Fibroblast of skin of scalp (primary cell): ENCODE measurements around the gene KIDINS220. TPM values are rescaled to one million over a fixed set of nuclear protein-coding genes. Genes with fewer than 3 reads are reported as not detected.

Experiments used
- DNase-seq: peaks from one replicate; pipeline ENCODE4 v3.0.0-alpha.2; 2013
- polyA plus RNA-seq, 2 experiments: library from polyadenylated mRNA; unstranded; fragments of 120-200 nt; gene quantifications; one replicate each; pipeline ENCODE4 v1.2.1, GENCODE V29; 2013; ENCODE audit not compliant: insufficient read length in 2 of 2

KIDINS220 gene
- 35.6 TPM for polyA plus RNA-seq (2013, experiment 1 of 2; ENCODE audit: insufficient read length)
- polyA plus RNA-seq (2013, experiment 2 of 2; ENCODE audit: insufficient read length), result 39.5 TPM

DNA sequence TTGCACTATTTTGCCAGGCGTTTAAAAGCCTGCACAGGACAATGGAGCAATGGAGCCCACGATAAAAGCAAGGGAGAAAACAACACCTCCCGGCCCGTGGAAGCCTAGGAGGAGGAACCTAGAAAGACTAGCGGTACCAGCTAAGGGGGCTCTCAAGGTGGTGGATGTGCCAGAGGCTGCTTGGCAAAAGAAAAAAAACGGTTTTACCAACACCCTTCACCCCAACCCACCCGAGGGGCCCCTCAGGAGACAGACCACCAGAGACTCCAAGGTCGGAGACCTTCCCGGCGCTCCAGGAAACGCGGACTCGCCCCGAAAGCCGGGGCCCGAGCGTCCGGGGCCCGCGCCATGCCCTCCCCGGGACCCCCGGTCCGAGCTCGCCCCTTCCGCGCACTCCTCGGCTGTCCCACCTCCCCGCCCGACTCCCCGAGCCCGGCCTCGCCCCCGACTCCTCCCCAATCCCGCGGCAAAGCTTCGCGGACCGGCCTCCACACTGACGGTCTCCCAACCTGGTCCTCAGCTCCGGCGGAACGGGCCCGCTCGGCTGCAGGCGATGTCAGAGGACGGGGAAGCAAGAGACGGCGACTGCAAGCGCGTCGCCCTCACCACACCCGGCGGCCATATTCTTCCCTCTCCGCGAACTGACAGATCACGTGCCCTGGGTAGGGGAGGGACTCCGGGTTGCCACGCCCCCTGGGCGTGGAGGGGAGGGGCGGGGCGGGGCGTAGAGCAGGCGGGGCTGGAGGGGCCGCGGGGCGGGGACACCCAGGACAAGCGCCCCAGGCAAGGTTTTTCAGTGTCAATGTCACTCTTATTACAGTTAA, at the start of gene KIDINS220:
Gene KIDINS220, minus strand, starts transcription at position 643 of the 824 bp plus-strand sequence. CDS start 10,520 bp downstream, outside the sequence.
- DNase-seq, result peak; percentile 89

DNA sequence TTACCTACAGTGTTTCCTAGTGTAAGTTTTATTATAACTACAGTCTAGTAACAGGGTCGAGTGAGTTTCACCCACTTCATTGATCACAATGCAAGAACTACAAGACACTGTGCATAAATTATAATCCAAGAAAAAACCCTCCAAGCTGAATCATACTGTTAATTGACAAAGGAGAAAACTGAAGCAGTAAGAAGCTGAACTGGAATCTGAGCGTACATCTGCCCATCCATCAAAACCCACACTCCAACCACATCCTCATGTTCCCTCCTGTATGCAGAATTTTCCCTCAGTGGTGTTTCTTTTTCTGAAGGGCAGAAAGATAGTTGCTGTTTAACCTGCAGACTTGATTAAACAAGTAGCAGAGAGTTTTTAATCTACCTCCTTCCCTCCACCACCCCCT, 49.5 kb upstream of the KIDINS220 start:
- DNase-seq, result no peak

DNA sequence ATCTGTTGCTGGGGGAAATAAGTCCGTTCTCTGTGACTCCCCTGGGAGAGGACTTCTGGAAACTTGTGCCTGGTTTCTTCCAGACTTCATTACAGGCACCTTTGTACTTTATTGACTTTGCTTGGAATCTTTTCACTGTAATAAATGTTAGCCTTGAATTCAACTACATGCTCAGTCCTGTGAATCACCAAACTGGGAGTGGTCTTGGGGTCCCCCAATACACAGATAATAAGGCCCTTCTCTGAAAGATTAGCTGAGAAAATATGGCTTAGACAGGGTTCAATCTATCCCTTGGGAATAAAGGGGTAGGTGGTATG, 48.7 kb upstream of the KIDINS220 start:
- DNase-seq, result no peak

DNA sequence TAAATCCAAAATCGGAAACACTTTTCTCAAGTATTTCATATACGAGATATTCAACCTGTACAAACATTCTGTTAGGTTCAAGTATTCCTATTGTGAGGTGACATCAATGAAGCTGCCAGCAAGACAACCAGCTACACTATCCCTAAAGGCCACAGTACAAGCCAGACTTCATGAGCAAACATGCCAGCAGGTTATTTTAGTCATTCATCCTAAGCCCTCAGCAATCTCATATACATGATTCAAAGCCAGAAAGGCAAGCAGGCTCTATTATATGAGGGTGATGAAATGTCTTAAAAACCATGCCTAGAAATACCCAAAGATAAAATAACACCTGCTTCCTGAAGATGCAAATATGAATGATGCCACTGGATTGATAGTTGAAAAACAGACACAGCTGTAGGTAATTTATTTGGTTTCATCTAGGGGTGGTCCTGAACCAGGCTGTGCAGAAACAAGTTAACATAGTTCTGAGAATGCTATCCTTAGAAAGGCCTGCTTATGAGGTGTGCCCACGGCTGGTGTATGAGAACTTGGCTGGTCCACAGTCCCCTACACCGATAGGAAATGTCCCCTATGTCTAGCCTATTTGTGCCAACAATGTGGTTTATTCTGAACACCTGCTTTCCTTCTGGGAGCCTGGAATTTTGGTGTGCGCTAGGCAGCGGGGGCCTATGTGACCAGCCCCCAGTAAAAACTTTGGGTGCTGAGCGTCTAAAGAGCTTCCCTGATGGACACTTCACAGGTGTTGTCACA, 48.2 kb upstream of the KIDINS220 start:
- DNase-seq, result no peak

DNA sequence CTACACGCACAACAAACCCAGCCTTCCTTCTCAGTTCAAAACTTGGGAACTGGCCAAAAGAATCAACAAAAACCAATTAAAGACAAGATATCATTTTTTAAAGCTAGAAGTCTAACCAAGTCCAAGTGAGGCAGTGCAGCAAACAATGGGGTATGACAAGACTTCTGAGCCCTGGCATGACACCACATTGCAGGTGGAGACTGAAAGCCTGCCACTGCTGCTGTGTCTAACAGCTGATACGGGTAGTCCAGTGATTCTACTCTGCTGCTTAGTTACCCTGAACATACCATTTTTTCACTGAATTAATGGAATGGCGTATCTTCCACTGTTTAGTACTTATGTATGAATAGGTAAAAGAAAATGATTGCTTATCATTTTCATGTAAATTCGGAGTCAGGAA, 47.4 kb upstream of the KIDINS220 start:
- no peak for DNase-seq

DNA sequence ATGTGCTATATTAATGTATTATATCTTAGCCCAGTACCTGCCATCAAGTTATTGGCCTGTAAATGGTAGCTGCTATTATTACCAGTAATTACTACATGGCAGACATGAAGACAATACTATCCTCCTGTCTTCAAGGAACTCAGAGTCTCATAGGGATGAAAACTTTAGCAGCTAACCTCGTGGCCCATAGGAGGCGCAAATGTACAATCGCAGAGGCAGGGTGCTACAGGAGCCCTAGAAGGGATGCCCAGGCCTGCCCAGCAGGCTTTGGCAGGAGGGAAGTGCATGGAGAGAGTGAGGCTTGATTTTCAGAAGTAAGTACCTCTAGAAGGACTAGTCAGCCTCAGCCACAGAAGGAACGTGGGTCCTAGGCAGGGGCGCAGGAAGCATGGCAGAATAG, 44.7 kb upstream of the KIDINS220 start:
- DNase-seq, result peak; percentile 24

DNA sequence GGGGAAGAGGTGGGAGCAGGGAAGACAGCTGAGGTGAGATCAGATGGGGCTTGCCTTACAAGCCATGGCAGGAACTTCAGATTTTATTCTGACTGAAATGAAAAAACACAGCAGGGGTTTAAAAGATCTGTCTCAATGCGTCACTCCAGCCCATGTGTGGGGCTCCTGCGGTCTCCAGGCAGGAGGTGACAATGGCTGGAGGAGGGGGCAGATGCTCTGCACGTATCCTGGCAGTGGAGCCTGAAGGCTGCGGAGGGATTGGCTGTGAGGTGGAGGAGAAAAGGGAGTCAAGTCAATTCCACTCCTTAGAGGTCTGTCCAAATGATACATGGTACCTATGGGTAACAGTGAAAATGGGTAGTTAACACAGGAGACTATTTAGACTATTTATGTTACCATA, 40.5 kb upstream of the KIDINS220 start:
- DNase-seq, result peak; percentile 12

DNA sequence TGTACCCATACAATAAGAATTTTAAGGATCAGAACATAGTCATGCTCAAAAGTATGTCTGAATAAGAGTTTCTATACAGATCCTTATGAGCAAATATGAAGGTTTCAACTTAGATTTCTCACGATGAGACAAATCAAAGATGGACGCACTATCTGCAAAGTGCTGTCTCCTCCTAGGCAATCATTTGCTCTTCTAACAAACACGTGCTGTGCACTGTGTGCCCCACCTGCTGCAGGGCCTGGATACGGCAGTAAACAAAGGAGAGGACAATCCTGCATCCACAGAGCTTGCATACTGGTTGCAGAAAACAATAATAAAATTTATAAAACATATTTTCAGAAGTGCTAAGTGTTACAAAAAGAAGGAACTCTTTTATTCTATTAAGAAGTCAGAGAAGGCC, 39.9 kb upstream of the KIDINS220 start:
- DNase-seq, result no peak

DNA sequence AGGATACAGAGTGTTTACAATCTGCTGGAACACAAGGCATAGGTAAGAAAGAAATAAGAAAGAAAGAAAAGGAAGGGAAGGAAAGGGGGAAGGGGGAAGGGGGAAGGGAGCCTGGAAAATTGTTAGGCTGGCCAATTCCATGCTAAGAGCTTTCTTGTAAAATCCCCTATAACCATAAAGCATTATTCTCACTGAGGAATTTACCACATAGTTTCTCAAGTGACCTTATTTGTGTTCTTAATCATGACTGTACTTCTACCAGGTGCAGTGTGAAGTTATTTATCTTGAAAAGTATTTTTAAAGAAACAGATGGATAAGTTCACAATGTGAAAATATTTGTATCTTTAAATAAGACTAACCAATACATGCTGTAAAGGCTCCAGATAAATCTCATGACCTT, 39.2 kb upstream of the KIDINS220 start:
- DNase-seq, result no peak

DNA sequence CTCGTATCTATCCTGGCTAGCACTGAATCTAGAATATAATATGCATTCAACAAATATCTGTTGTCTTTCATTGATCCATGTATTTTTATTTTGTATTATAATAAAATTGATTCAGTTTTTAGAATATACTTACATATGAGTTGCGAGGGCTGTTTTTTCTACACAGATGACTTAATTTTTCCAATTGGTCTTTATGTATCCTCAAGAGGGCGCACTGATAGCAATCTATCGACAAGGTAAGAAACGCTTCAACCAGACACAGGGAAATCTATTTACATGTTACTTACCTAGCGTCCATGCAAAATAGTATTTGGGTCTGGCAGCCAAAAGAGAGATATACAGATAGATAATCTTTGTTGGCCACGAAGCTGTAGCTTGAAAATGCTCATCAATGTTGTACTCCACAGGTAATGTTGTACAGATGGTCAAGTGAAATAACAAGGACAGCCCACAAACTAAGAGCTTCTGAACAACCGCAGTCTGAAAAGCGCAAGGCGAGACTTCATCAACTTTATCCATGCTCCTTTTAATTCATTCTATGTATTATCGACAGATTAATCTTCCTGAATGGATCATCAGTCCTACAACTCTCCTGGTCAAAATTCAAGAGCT, 35.5 kb upstream of the KIDINS220 start:
- peak; percentile 66 for DNase-seq

DNA sequence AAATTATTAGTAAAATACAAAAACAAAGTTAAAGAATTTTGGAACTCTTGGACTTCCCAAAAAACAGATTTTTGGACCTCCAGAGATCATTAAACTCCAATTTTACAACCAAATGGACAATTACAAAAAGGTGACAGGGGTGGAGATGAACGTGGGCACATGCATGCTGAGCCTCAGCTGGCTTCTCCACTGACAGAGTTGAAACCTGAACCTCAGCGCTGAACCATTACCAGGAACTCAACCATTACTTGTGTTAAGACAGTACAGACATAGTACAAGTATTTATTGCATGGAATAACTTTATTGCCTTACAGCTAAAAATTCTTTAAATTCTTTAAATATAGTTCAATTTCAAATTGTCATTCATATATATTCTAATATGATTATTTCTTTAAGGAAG, 33.0 kb upstream of the KIDINS220 start:
- DNase-seq, result no peak

DNA sequence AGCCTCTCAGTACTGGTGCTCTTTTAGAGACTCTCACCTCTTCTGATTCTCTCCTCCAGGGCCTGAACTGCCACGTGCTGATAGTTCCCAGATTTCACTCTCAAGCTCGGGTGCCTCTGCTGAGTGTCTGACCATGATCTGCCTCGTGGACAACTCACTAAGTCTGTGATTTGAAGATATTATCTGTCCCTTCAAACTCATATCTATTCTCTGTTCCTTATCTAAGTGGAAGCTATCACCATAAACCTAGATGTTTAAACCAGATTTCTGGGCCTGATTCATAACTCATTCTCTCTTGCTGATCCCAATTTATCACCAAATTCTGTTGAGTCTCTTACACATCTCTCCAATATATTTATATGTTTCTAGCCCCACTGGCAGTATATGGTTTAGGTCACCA, 29.9 kb upstream of the KIDINS220 start:
- DNase-seq, result no peak

DNA sequence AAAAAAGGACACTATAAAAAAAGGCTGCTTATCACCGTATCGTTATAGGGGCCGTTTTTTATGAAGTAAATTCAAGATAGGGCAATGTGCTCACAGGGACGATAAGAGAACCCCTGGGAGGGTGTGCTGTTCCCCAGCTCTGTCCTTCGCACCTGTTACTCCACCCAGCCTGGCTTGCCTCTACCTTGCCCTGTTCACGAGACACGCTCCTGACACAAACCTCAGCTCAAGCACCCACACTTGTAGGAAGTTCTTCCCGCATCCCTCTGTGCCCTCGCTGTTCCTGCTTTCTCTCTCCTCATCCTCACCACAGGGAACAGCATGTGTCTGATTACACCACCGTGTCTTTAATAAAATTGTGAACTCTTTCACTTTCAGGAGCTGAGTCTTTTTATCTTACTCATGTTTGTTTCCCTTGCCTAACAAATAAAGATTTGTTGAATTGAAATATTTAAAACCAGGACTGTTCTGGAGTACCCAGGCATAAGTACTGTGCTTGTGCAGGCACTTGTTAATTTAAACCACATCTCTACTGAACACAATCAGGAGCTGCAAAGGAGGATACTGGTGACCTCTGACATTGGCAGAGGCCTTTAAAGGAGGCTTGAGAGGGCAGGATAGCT, 26.0 kb upstream of the KIDINS220 start:
- no peak for DNase-seq

DNA sequence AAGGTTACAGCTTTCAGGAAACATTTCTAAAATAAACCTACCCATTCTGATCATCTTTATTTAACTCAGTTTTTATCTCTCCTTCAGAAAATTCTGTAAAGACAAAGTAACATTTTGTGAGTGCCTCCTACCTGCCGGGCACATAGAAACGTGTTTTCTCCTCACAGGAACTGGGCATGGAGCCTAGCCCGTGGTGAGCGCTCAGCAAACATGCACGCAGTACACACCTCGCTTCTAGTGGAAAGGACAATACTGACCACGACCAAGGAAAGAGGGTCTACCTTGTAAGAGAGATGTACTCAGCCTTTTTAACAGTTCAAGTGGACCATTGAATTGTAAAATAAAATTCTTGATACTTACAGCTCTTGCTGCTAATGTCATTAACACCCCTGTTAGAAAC, 24.8 kb upstream of the KIDINS220 start:
- no peak for DNase-seq

DNA sequence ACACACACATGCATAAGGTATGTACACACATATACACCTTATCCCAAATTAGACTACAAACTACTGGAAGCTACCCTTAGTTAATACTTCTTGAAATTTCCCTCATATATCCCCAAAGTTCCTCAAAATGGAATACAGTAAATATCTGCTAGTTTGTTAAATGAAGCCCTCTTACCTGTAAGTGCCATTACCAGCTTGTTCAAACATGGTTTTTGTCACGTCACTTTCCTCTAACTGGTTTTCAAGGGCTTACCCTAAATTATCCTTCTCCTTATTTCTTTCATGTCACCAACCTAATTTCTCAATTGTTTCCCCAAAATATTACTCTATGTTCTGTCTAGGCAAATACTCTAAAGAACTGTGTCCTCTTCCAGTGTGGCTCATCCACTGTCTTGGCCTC, 24.4 kb upstream of the KIDINS220 start:
- DNase-seq, result no peak

DNA sequence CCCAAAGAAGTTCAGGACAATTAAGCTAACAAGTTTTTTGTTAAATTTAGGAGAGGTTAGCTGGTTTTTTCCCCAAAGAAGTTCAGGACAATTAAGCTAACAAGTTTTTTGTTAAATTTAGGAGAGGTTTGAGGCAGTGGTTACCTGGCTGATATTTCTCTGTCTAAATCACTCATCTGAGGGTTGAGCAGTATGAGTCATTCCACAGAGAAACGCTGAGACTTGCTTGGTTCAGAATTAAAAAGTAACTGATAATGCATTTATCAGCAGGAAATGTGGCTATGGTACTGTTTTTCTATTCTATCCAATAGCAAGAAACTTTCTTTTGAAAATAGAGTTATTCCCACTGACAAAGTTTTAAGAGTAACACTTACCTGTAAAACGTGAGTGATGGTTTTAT, 22.8 kb upstream of the KIDINS220 start:
- DNase-seq, result no peak

DNA sequence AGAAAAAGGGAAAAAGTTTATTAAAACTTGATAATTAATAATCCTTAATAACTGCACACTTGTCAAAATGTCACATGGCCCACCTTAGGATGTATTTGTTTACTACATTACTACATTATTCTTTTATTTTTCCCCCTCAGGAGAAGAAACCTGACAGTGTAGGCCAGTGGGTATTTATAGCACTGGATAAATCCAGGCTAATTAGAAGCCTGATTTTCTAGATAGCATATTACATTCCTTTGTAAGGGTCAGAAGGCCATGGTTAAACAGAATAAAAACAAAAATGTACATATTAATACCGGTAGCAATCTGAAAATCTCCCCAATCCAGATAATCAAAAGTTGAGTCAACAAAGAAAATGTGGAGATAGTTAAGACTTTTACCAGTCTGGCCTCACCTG, 21.5 kb upstream of the KIDINS220 start:
- DNase-seq, result no peak

DNA sequence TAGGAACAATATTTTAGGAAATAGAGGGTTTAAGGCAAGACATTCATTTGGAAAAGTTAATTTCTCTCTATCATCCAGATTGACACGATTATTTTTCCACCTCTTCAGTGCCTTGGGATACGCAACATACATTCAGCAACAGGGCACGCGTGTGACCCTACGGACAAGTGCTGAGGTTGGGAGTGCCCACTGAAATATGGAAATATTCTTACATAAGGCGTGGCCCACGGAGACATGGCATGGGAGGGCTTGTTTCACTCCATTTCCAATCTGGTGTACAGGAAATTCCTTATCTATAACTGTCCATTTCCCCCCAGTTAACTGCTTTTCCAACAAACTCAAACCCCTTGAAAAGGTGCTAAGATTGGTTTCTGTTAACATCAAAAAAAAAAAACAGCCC, 20.9 kb upstream of the KIDINS220 start:
- DNase-seq, result no peak

DNA sequence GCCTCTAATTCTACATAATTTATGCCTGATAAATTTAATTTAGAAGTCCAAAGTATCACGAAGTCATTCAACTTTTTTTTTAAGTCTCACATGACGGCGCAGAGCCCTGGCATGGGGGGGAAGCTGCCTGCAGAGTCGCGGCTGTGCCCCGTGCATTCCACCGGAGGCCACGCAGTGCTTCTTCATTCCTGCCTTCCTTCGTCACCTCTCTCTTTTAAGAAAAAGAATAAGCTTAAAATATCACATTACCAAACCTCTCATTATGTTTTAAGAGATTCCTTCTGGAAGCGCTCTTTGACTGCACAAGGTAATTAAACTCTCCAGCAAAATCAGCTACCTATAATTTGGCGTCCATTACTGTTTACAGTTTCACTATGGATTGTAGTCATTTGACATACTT, 20.3 kb upstream of the KIDINS220 start:
- DNase-seq, result peak; percentile 71

DNA sequence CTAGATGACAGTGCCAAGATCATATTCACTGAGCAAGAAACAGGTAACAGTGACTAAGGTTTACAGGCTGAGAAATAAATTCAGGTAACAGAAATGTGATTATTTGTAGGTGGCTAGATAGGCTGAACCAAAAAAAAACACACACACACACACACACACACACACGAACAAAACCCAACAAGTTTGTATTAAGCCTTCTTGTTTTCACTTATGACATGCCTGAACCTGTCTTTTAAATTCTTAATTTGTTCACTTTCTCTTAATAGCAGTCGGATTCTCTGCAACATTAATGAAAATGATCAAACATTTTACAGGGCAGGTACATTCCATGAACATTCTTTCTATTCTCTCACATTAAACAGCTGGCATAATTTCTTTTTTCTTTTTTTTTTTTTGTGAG, 18.8 kb upstream of the KIDINS220 start:
- no peak for DNase-seq

DNA sequence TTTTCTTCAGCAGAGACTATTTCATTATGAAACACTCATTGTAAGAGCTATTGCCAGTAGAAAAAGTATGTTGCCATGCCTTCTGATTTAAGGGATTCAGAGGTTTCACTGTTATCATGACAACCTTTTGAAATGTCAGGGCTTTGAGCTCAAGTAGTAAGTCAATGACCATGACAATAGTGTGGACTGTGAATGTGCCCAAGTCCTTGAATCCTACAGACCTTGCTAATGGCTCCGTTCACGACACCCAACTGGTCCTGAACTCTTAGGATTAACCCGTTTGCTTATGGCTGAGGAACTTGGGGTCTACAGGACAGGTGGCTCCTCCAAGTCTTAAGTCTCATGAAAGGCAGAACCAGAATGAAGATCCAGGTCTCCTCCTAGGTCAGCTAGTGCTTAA, 17.6 kb upstream of the KIDINS220 start:
- no peak for DNase-seq

DNA sequence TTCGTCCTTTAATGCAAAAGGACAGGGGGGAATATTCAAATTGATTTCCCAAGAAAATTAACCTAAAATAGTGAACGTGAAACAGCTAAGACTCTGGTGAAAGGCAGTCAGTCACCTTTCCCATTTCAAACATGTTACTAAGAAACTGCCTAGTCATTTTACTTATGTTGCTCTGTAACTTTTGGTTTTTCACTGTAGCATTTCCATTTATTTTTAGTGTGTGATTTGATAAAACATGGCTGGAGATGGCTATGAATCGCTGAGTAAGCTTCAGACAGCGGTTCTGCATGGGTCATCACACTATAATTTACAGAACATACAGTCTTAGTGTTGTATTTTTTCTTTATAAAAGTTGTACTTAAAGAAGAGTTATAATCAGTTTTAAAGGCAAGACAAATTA, 16.0 kb upstream of the KIDINS220 start:
- no peak for DNase-seq
